SK-N-MC (cell line): ENCODE measurements around the gene LDLRAD3.

ENCODE experiments used
- EZH2 ChIP-seq: fragments of 200-600 bp; sonication (generic); IDR thresholded peaks from one replicate; pipeline ENCODE4 v1.6.1; 2017; ENCODE audit warnings: antibody characterized with exemption
- POLR2AphosphoS5 ChIP-seq: IDR thresholded peaks from 2 replicates; pipeline ENCODE4 v1.6.1; 2012; ENCODE audit warnings: mild to moderate bottlenecking, low read depth, low read length, borderline replicate concordance

GRCh38 chr11:36095716-36096115 is 151.9 kb downstream of the LDLRAD3 start:
- TF ChIP-seq EZH2 (no peak), POLR2AphosphoS5 (no peak)
